ENCODE measurements around the gene CDYL. TPM values are rescaled to one million over a fixed set of nuclear protein-coding genes. Genes with fewer than 3 reads are reported as not detected.

CDYL gene
- total RNA-seq, 1 experiment from 2014 or later: 38.4 TPM

GRCh38 chr6:4778086-4778485 is 1.9 kb downstream of the CDYL start:
- ChIA-PET CTCF (no interaction called here), POLR2A (ENCODE audit: unreplicated experiment) (no interaction called here)
- Histone ChIP-seq H3K36me3 (ENCODE audit: low read depth, low read length) (peaks cover 10% of the 10 kb centered on the region; the same call in 1 of the 2 replicates), H4K20me1 (ENCODE audit: low read length) (peaks cover 37% of the 10 kb centered on the region), H3K9ac (ENCODE audit: low read length) (no peak overlapping the region), H3K27ac (ENCODE audit: low read length) (no peak overlapping the region), H3K4me3 (ENCODE audit: low read length) (peak overlapping the region; percentile 74), H3K9me2 (replicated peaks; ENCODE audit: low read length) (no peaks in the 10 kb centered on the region), H2AFZ (ENCODE audit: low read length) (no peak overlapping the region), H3K9me3 (ENCODE audit: low read length) (peaks cover 8% of the 10 kb centered on the region), H3K79me2 (ENCODE audit: low read length) (peaks cover 60% of the 10 kb centered on the region), H3F3A (ENCODE audit: low read length, unreplicated experiment) (no peaks in the 10 kb centered on the region), H3K27me3 (ENCODE audit: low read length) (no peaks in the 10 kb centered on the region), H3K4me1 (ENCODE audit: insufficient read depth, low read length) (peaks cover 6% of the 10 kb centered on the region; the same call in 1 of the 2 replicates), H3K4me2 (ENCODE audit: low read length) (peak overlapping the region; percentile 84)
- intact Hi-C loops (cut with micrococcal nuclease): loop anchor here (5.0 to 10.0 kb wide), 3 partner anchors 131 to 463 kb away; no protein-coding TSS in a partner anchor
- DNase-seq (peak; percentile 51), ATAC-seq (no peak)
- no TSS peak for BruUV-seq (replicated peaks)
- TF ChIP-seq CTCF (conservative IDR thresholded peaks at IDR 0.05; ENCODE audit: low read depth, low read length) (no peak), EZH2 (IDR thresholded peaks at IDR 0.05; ENCODE audit: low read length, unreplicated experiment) (no peak), EZH2phosphoT487 (IDR thresholded peaks at IDR 0.05; ENCODE audit: borderline replicate concordance, low read length) (no peak)

DNA sequence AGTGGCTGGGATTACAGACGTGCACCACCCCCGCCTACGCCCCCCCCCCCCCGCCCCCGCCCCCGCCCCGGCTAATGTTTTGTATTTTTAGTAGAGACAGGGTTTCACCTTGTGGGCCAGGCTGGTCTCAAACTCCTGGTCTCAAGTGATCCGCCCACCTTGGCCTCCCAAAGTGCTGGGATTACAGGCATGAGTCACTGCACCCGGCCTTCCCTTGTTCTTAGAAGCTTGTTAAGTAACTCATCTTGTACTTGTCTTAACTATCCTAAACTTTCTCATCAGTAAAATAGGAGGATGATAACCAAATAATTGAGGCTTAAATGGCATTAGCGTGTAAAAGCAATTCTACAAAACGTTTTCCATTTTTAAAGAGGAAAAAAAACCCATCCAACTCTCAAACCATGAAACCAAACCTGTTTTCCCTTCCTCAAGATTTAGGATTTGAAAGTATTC is 4.2 kb downstream of the CDYL start:
- no peak for TF ChIP-seq EZH2phosphoT487 (IDR thresholded peaks at IDR 0.05; ENCODE audit: borderline replicate concordance, low read length)
- TF ChIP-seq EZH2 (IDR thresholded peaks at IDR 0.05; ENCODE audit: low read length, unreplicated experiment): no peak
- no peak for TF ChIP-seq CTCF (conservative IDR thresholded peaks at IDR 0.05; ENCODE audit: low read depth, low read length)
- Histone ChIP-seq H3K4me2 (ENCODE audit: low read length) (peak overlapping the region; percentile 52; the same call in 1 of the 2 replicates), H3K27ac (ENCODE audit: low read length) (no peak overlapping the region), H3K9me3 (ENCODE audit: low read length) (peaks cover 8% of the 10 kb centered on the region), H2AFZ (ENCODE audit: low read length) (no peak overlapping the region), H4K20me1 (ENCODE audit: low read length) (peaks cover 49% of the 10 kb centered on the region), H3F3A (ENCODE audit: low read length, unreplicated experiment) (no peaks in the 10 kb centered on the region), H3K9me2 (replicated peaks; ENCODE audit: low read length) (no peaks in the 10 kb centered on the region), H3K9ac (ENCODE audit: low read length) (no peak overlapping the region), H3K4me3 (ENCODE audit: low read length) (no peak overlapping the region), H3K79me2 (ENCODE audit: low read length) (peaks cover 83% of the 10 kb centered on the region), H3K27me3 (ENCODE audit: low read length) (no peaks in the 10 kb centered on the region), H3K4me1 (ENCODE audit: insufficient read depth, low read length) (peaks cover 6% of the 10 kb centered on the region; the same call in 1 of the 2 replicates), H3K36me3 (ENCODE audit: low read depth, low read length) (peaks cover 10% of the 10 kb centered on the region; the same call in 1 of the 2 replicates)
- POLR2A ChIA-PET (ENCODE audit: unreplicated experiment): no interaction called here
- BruUV-seq (replicated peaks): no TSS peak
- ATAC-seq (no peak), DNase-seq (peak; percentile 25)
- intact Hi-C loops (cut with micrococcal nuclease): no loop called here
- CTCF ChIA-PET: interaction anchor here (0.6 kb wide), 1 partner anchor 26 kb away, joined by 11 read pairs; no protein-coding TSS in a partner anchor

GRCh38 chr6:4781426-4781825 is 5.2 kb downstream of the CDYL start:
- TF ChIP-seq CTCF (conservative IDR thresholded peaks at IDR 0.05; ENCODE audit: low read depth, low read length) (no peak), EZH2 (IDR thresholded peaks at IDR 0.05; ENCODE audit: low read length, unreplicated experiment) (no peak), EZH2phosphoT487 (IDR thresholded peaks at IDR 0.05; ENCODE audit: borderline replicate concordance, low read length) (no peak)
- no peaks in the 10 kb centered on the region for H3K9me2 ChIP-seq (replicated peaks; ENCODE audit: low read length)
- H3K4me1 ChIP-seq (ENCODE audit: insufficient read depth, low read length): peaks cover 6% of the 10 kb centered on the region; the same call in 1 of the 2 replicates
- CTCF ChIA-PET: no interaction called here
- ATAC-seq: no peak
- peaks cover 10% of the 10 kb centered on the region; the same call in 1 of the 2 replicates for H3K36me3 ChIP-seq (ENCODE audit: low read depth, low read length)
- H3K9me3 ChIP-seq (ENCODE audit: low read length): peaks cover 8% of the 10 kb centered on the region
- intact Hi-C loops (cut with micrococcal nuclease): no loop called here
- POLR2A ChIA-PET (ENCODE audit: unreplicated experiment): no interaction called here
- H3K27ac ChIP-seq (ENCODE audit: low read length): no peak overlapping the region
- no peak for DNase-seq
- no peak overlapping the region for H3K4me3 ChIP-seq (ENCODE audit: low read length)
- no TSS peak for BruUV-seq (replicated peaks)
- peaks cover 94% of the 10 kb centered on the region for H3K79me2 ChIP-seq (ENCODE audit: low read length)
- peaks cover 59% of the 10 kb centered on the region for H4K20me1 ChIP-seq (ENCODE audit: low read length)
- H3K27me3 ChIP-seq (ENCODE audit: low read length): no peaks in the 10 kb centered on the region
- H3F3A ChIP-seq (ENCODE audit: low read length, unreplicated experiment): no peaks in the 10 kb centered on the region
- no peak overlapping the region for H3K4me2 ChIP-seq (ENCODE audit: low read length)
- no peak overlapping the region for H3K9ac ChIP-seq (ENCODE audit: low read length)
- no peak overlapping the region for H2AFZ ChIP-seq (ENCODE audit: low read length)

All from PC-3 (cell line).